H9 (cell line): ENCODE measurements around the gene MUC2. TPM values are rescaled to one million over a fixed set of nuclear protein-coding genes. Genes with fewer than 3 reads are reported as not detected.

Experiments used
- DNase-seq: peaks from one replicate; pipeline ENCODE4 v3.0.0-alpha.2; 2017
- H2AFZ ChIP-seq: one replicate; pipeline ENCODE4 v1.6.1; 2013; ENCODE audit warnings: mild to moderate bottlenecking, low read length, control low read depth, moderate library complexity
- H2AK5ac ChIP-seq: 2 replicates; pipeline ENCODE4 v1.6.1; 2013; ENCODE audit warnings: low read length, control low read depth, mixed read lengths; ENCODE audit not compliant: insufficient read length
- H2BK120ac ChIP-seq: one replicate; pipeline ENCODE4 v1.6.1; 2013; ENCODE audit warnings: low read depth, mild to moderate bottlenecking, low read length, control low read depth, inconsistent platforms; ENCODE audit not compliant: poor library complexity, severe bottlenecking
- H2BK12ac ChIP-seq: 2 replicates; pipeline ENCODE4 v1.6.1; 2013; ENCODE audit warnings: low read length, control low read depth, mixed read lengths, low read depth; ENCODE audit not compliant: insufficient read length
- H2BK15ac ChIP-seq: 2 replicates; pipeline ENCODE4 v1.6.1; 2013; ENCODE audit warnings: low read depth, low read length, control low read depth
- H2BK20ac ChIP-seq: one replicate; pipeline ENCODE4 v1.6.1; 2013; ENCODE audit warnings: low read depth, mild to moderate bottlenecking, low read length, control low read depth, inconsistent platforms; ENCODE audit not compliant: poor library complexity, severe bottlenecking
- H2BK5ac ChIP-seq: 2 replicates; pipeline ENCODE4 v1.6.1; 2013; ENCODE audit warnings: low read length, control low read depth, mixed read lengths; ENCODE audit not compliant: insufficient read length
- H3K14ac ChIP-seq: 2 replicates; pipeline ENCODE4 v1.6.1; 2013; ENCODE audit warnings: low read length, control low read depth; ENCODE audit not compliant: insufficient read depth
- H3K18ac ChIP-seq: 2 replicates; pipeline ENCODE4 v1.6.1; 2013; ENCODE audit warnings: low read depth, mild to moderate bottlenecking, mixed read lengths, low read length, control low read depth; ENCODE audit not compliant: insufficient read length
- H3K23ac ChIP-seq: 2 replicates; pipeline ENCODE4 v1.6.1; 2013; ENCODE audit warnings: low read length, control low read depth, mixed read lengths, low read depth; ENCODE audit not compliant: insufficient read length
- H3K23me2 ChIP-seq: 2 replicates; pipeline ENCODE4 v1.6.1; 2013; ENCODE audit warnings: low read depth, mild to moderate bottlenecking, mixed read lengths, low read length, control low read depth; ENCODE audit not compliant: insufficient read length, poor library complexity, severe bottlenecking
- H3K27ac ChIP-seq: 2 replicates; pipeline ENCODE4 v1.5.1; 2013; ENCODE audit warnings: low read length, control low read depth, mixed read lengths, low read depth; ENCODE audit not compliant: insufficient read length
- H3K27me3 ChIP-seq: 2 replicates; pipeline ENCODE4 v1.6.1; 2013; ENCODE audit warnings: low read length, control low read depth, inconsistent platforms; ENCODE audit not compliant: insufficient read depth
- H3K4ac ChIP-seq: 2 replicates; pipeline ENCODE4 v1.6.1; 2013; ENCODE audit warnings: low read depth, mild to moderate bottlenecking, control low read depth, inconsistent platforms, low read length, moderate library complexity
- H3K4me1 ChIP-seq: 2 replicates; pipeline ENCODE4 v1.6.1; 2013; ENCODE audit warnings: low read length, control low read depth, inconsistent platforms; ENCODE audit not compliant: insufficient read depth
- H3K4me2 ChIP-seq: 2 replicates; pipeline ENCODE4 v1.6.1; 2013; ENCODE audit warnings: low read length, control low read depth, mixed read lengths; ENCODE audit not compliant: insufficient read length, insufficient read depth
- H3K56ac ChIP-seq: 2 replicates; pipeline ENCODE4 v1.6.1; 2013; ENCODE audit warnings: low read depth, mild to moderate bottlenecking, mixed read lengths, low read length, control low read depth; ENCODE audit not compliant: insufficient read length
- H3K79me1 ChIP-seq: 2 replicates; pipeline ENCODE4 v1.6.1; 2013; ENCODE audit warnings: low read depth, mild to moderate bottlenecking, moderate library complexity, low read length, control low read depth, inconsistent platforms; ENCODE audit not compliant: insufficient read depth, poor library complexity, severe bottlenecking
- H3K79me2 ChIP-seq: 2 replicates; pipeline ENCODE4 v1.6.1; 2013; ENCODE audit warnings: low read length, control low read depth, inconsistent platforms; ENCODE audit not compliant: insufficient read depth
- H3K9ac ChIP-seq: 2 replicates; pipeline ENCODE4 v1.6.1; 2013; ENCODE audit warnings: low read length, control low read depth, mixed read lengths; ENCODE audit not compliant: insufficient read length; ENCODE audit errors: extremely low read depth
- H3K9me3 ChIP-seq: one replicate; pipeline ENCODE4 v1.6.1; 2013; ENCODE audit warnings: low read depth, low read length, inconsistent platforms; ENCODE audit not compliant: control insufficient read depth
- H3T11ph ChIP-seq: one replicate; pipeline ENCODE4 v1.6.1; 2013; ENCODE audit warnings: mild to moderate bottlenecking, low read length, control low read depth, inconsistent platforms
- H4K20me1 ChIP-seq: one replicate; pipeline ENCODE4 v1.6.1; 2013; ENCODE audit not compliant: control insufficient read depth, insufficient read length, insufficient read depth
- H4K5ac ChIP-seq: 2 replicates; pipeline ENCODE4 v1.6.1; 2013; ENCODE audit warnings: low read depth, mild to moderate bottlenecking, mixed read lengths, low read length, control low read depth; ENCODE audit not compliant: insufficient read length
- H4K8ac ChIP-seq: replicated peaks from 2 replicates; pipeline ENCODE4 v1.6.1; 2013; ENCODE audit warnings: low read length, control low read depth, mixed read lengths, low read depth; ENCODE audit not compliant: insufficient read length
- H4K91ac ChIP-seq: 2 replicates; pipeline ENCODE4 v1.6.1; 2013; ENCODE audit warnings: low read depth, mild to moderate bottlenecking, moderate library complexity, mixed read lengths, low read length, control low read depth; ENCODE audit not compliant: insufficient read length
- H3K27ac Mint-ChIP-seq, 3 experiments: 2 replicates in 2 of 3; 3 replicates in 1 of 3; pipeline ENCODE4 v1.8.0; 2020 to 2021; ENCODE audit warnings: mixed read lengths in 3 of 3, mild to moderate bottlenecking in 1 of 3, moderate library complexity in 1 of 3
- H3K27me3 Mint-ChIP-seq: 2 replicates; pipeline ENCODE4 v1.8.0; 2021; ENCODE audit warnings: low read depth, mild to moderate bottlenecking, moderate library complexity, mixed read lengths
- H3K36me3 Mint-ChIP-seq, 3 experiments: 2 replicates in 2 of 3; 3 replicates in 1 of 3; pipeline ENCODE4 v1.8.0; 2020 to 2021; ENCODE audit warnings: low read depth in 3 of 3, mixed read lengths in 3 of 3; ENCODE audit not compliant: insufficient read depth in 1 of 3
- H3K4me1 Mint-ChIP-seq, 2 experiments: 2 replicates each; pipeline ENCODE4 v1.8.0; 2020; ENCODE audit warnings: mixed read lengths in 2 of 2
- H3K4me3 Mint-ChIP-seq, 2 experiments: 2 replicates in 1 of 2; 3 replicates in 1 of 2; pipeline ENCODE4 v1.8.0; 2020 to 2021; ENCODE audit warnings: mild to moderate bottlenecking in 2 of 2, mixed read lengths in 2 of 2, moderate library complexity in 1 of 2
- H3K9me3 Mint-ChIP-seq, 2 experiments: 2 replicates in 1 of 2; 3 replicates in 1 of 2; pipeline ENCODE4 v1.8.0; 2020; ENCODE audit warnings: mild to moderate bottlenecking in 2 of 2, mixed read lengths in 2 of 2, moderate library complexity in 1 of 2
- CTCF ChIP-seq: fragments of 200-600 bp; sonication (generic); conservative IDR thresholded peaks from 3 replicates; pipeline ENCODE4 v1.8.0; 2021; ENCODE audit warnings: antibody characterized with exemption, mild to moderate bottlenecking
- WGBS: extraction: QIAGEN DNeasy Blood & Tissue Kit; methylation state at CpG from one replicate; pipeline ENCODE4 v1.1.7; 2013; ENCODE audit warnings: missing lambda C conversion rate, low lambda C conversion rate, mixed read lengths; ENCODE audit not compliant: insufficient read length; ENCODE audit errors: extremely low coverage; 5-methylcytosine and 5-hydroxymethylcytosine counted together
- total RNA-seq: library from RNA; stranded (reverse); gene quantifications from 2 replicates; pipeline ENCODE4 v1.2.1, GENCODE V29; 2021

MUC2 gene
- total RNA-seq, 1 experiment from 2014 or later, result not detected

DNA sequence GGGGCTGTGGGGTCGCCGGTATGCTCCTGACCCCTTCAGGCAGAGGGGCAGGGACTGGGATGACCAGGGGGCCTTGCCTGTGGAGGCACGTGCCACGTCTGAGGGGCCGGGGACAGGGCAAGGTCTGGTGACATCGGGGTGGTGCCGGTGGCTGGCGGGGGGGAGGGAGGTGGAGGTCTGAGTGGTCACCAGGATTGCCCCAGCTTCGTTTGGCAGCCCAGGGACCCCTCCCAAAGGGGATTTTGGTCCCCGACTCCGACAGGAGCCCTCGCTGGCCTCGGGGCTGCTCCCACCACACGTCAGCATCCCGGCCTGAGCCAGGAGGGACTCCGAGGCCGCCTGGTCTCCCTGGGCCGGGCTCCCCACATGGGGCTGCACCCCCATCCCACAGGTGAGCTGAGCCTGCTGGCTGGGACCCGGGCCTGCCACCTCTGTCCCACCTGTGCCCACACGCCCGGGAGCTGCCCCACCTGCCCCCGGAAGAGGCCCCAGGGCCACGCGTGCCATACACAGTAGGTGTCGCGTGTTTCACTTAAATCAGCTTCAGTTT, 37.1 kb upstream of the MUC2 start:
- no peak overlapping the region for H2AFZ ChIP-seq
- H3K79me1 ChIP-seq, result no peaks in the 10 kb centered on the region
- no peak overlapping the region for H2BK120ac ChIP-seq
- H2BK15ac ChIP-seq, result no peak overlapping the region
- H2BK5ac ChIP-seq, result no peak overlapping the region
- no peaks in the 10 kb centered on the region for H3K27me3 Mint-ChIP-seq
- no peaks in the 10 kb centered on the region for H3K23me2 ChIP-seq
- no peak overlapping the region for H3T11ph ChIP-seq
- no peak for TF ChIP-seq CTCF
- peaks cover 0 to under 1% of the 10 kb centered on the region in 2 experiments; a peak in 2 of 5 replicates for H3K9me3 Mint-ChIP-seq
- H3K4ac ChIP-seq, result no peak overlapping the region
- no peak overlapping the region for H3K18ac ChIP-seq
- H4K20me1 ChIP-seq, result no peaks in the 10 kb centered on the region
- no peak overlapping the region for H4K91ac ChIP-seq
- no peaks in the 10 kb centered on the region for H3K27me3 ChIP-seq
- H3K36me3 Mint-ChIP-seq, result no peaks in the 10 kb centered on the region
- H3K79me2 ChIP-seq, result no peaks in the 10 kb centered on the region
- H4K8ac ChIP-seq, result no peak overlapping the region
- H3K9me3 ChIP-seq, result no peaks in the 10 kb centered on the region
- WGBS, result no CpG with 5 or more reads among the region's 26 CpGs
- H4K5ac ChIP-seq, result no peak overlapping the region
- H2AK5ac ChIP-seq, result no peak overlapping the region
- no peak overlapping the region for H3K56ac ChIP-seq
- no peak overlapping the region for H3K4me2 ChIP-seq
- no peak for DNase-seq
- no peak overlapping the region for H2BK20ac ChIP-seq
- H3K9ac ChIP-seq, result no peak overlapping the region
- no peaks in the 10 kb centered on the region for H3K4me1 Mint-ChIP-seq
- no peak overlapping the region for H3K27ac ChIP-seq
- no peak overlapping the region for H2BK12ac ChIP-seq
- no peak overlapping the region for H3K4me3 Mint-ChIP-seq
- H3K23ac ChIP-seq, result no peak overlapping the region
- no peak overlapping the region for H3K14ac ChIP-seq
- H3K27ac Mint-ChIP-seq, result no peak overlapping the region
- H3K4me1 ChIP-seq, result no peaks in the 10 kb centered on the region
